GM21423 (cell line): ENCODE results near the gene OR6C75.
"Not testable (repeated sequence)": the region's sequence is repeated elsewhere in the genome, so short reads cannot be mapped to it uniquely, and the experiment has no call there.

ENCODE experiments used
- ATAC-seq: cut with Tn5 transposase; IDR thresholded peaks from one replicate; pipeline ENCODE4 v1.9.1; 2021; ENCODE audit warnings: mild to moderate bottlenecking, moderate library complexity; ENCODE audit not compliant: unreplicated experiment

OR6C75 gene

GRCh38 chr12:55362675-55363074, at the start of gene OR6C75:
TSS of gene OR6C75 (plus strand) at chr12:55362975. CDS start at chr12:55365111, 2,136 bp downstream.
- no peak for ATAC-seq

- no peak for ATAC-seq
These were observed 48.7 kb upstream of the OR6C75 start, which contains the start of gene OR6C1 for GRCh38 chr12:55314043-55314442. TSS of gene OR6C1 (plus strand) at chr12:55314343. CDS start at chr12:55320600, 6,257 bp downstream.

GRCh38 chr12:55320201-55320600, 42.6 kb upstream of the OR6C75 start:
- no peak for ATAC-seq

GRCh38 chr12:55325801-55326200, 37.0 kb upstream of the OR6C75 start:
- ATAC-seq: not testable (repeated sequence)

GRCh38 chr12:55330446-55330845, 32.3 kb upstream of the OR6C75 start, which contains the start of gene OR6C3:
TSS of gene OR6C3 (plus strand) at chr12:55330746. CDS start at chr12:55331701, 955 bp downstream.
- ATAC-seq: no peak

GRCh38 chr12:55336002-55336401, 26.8 kb upstream of the OR6C75 start:
- ATAC-seq: no peak

- ATAC-seq: not testable (repeated sequence)
These were observed 7.4 kb upstream of the OR6C75 start for GRCh38 chr12:55355338-55355737.

- ATAC-seq: no peak
These were observed 2.3 kb downstream of the OR6C75 start for GRCh38 chr12:55365086-55365485.

GRCh38 chr12:55372521-55372920, 9.7 kb downstream of the OR6C75 start:
- ATAC-seq: no peak

GRCh38 chr12:55385891-55386290, 23.1 kb downstream of the OR6C75 start:
- ATAC-seq: no peak

- no peak for ATAC-seq
These were observed 29.4 kb downstream of the OR6C75 start for GRCh38 chr12:55392032-55392795.

- no peak for ATAC-seq
These were observed 33.6 kb downstream of the OR6C75 start for GRCh38 chr12:55396326-55396725.

GRCh38 chr12:55400229-55400628, 37.5 kb downstream of the OR6C75 start, which contains the start of gene OR6C65:
TSS of gene OR6C65 (plus strand) at chr12:55400529. CDS start at chr12:55400529, 0 bp downstream.
- ATAC-seq: no peak

- no peak for ATAC-seq
These were observed 45.1 kb downstream of the OR6C75 start for GRCh38 chr12:55407866-55408265.

GRCh38 chr12:55409133-55409532, 46.4 kb downstream of the OR6C75 start:
- not testable (repeated sequence) for ATAC-seq

- ATAC-seq: not testable (repeated sequence)
These were observed 49.4 kb downstream of the OR6C75 start for GRCh38 chr12:55412138-55412537.

- not testable (repeated sequence) for ATAC-seq
These were observed 51.0 kb downstream of the OR6C75 start for GRCh38 chr12:55413498-55414388.

GRCh38 chr12:55414396-55414823, 51.6 kb downstream of the OR6C75 start:
- not testable (repeated sequence) for ATAC-seq

- peak; percentile 51 for ATAC-seq
These were observed 52.1 kb downstream of the OR6C75 start for GRCh38 chr12:55414889-55415288.

GRCh38 chr12:55416961-55417360, 54.2 kb downstream of the OR6C75 start:
- ATAC-seq: no peak
